ENCODE measurements around the gene GNG7.
A peak's percentile ranks its signal among the peaks of the same experiment; 100 is the strongest.
"Not testable (repeated sequence)": the region's sequence is repeated elsewhere in the genome, so short reads cannot be mapped to it uniquely, and the experiment has no call there.

GNG7 gene

GRCh38 chr19:2469102-2469914 is 233.2 kb downstream of the GNG7 start:
- no peak for TF ChIP-seq CTCF (conservative IDR thresholded peaks at IDR 0.05; ENCODE audit: low read depth)
- POLR2A ChIA-PET (ENCODE audit: low non-redundant PET) = no interaction called here
- no peak for DNase-seq (ENCODE audit: low spot score)
- H3K27ac ChIP-seq = peak overlapping the region; percentile 72
- CTCF ChIA-PET = interaction anchor here (0.8 kb wide), 1 partner anchor 44 kb away, joined by 6 read pairs; no protein-coding TSS in a partner anchor

GRCh38 chr19:2468596-2468995 is 233.9 kb downstream of the GNG7 start:
- ChIA-PET CTCF (interaction anchor here (0.8 kb wide), 1 partner anchor 44 kb away, joined by 6 read pairs; no protein-coding TSS in a partner anchor), POLR2A (ENCODE audit: low non-redundant PET) (no interaction called here)
- no peak for DNase-seq (ENCODE audit: low spot score)
- no peak for TF ChIP-seq CTCF (conservative IDR thresholded peaks at IDR 0.05; ENCODE audit: low read depth)
- peak overlapping the region; percentile 72 for H3K27ac ChIP-seq

GRCh38 chr19:2464389-2464788 is 238.1 kb downstream of the GNG7 start:
- ChIA-PET POLR2A (ENCODE audit: low non-redundant PET) (no interaction called here), CTCF (interaction anchor here (0.5 kb wide), 1 partner anchor 149 kb away, joined by 3 read pairs; no protein-coding TSS in a partner anchor)
- DNase-seq (ENCODE audit: low spot score) = no peak
- TF ChIP-seq CTCF (conservative IDR thresholded peaks at IDR 0.05; ENCODE audit: low read depth) = no peak
- H3K27ac ChIP-seq = peak overlapping the region; percentile 89

- DNase-seq (ENCODE audit: low spot score); POLR2A ChIA-PET (ENCODE audit: low non-redundant PET): not testable (repeated sequence)
- H3K27ac ChIP-seq = peak overlapping the region; percentile 89
- CTCF ChIA-PET = interaction anchor here (0.6 kb wide), 1 partner anchor 133 kb away, joined by 3 read pairs; no protein-coding TSS in a partner anchor
These were observed 238.8 kb downstream of the GNG7 start for GRCh38 chr19:2463694-2464093.

GRCh38 chr19:2462635-2463421 is 239.7 kb downstream of the GNG7 start:
- POLR2A ChIA-PET (ENCODE audit: low non-redundant PET) = no interaction called here
- CTCF ChIA-PET = interaction anchor here (0.5 kb wide), 1 partner anchor 174 kb away, joined by 4 read pairs; no protein-coding TSS in a partner anchor
- DNase-seq (ENCODE audit: low spot score) = peak; percentile 40

More at GRCh38 chr19:2462635-2463421, 239.7 kb downstream of the GNG7 start:
- TF ChIP-seq CTCF (conservative IDR thresholded peaks at IDR 0.05; ENCODE audit: low read depth) = no peak
- H3K27ac ChIP-seq = peak overlapping the region; percentile 89

Measured in RWPE1 (cell line).